AG10803 (cell line): ENCODE measurements around the gene MUC5B.
"Not testable (repeated sequence)": the region's sequence is repeated elsewhere in the genome, so short reads cannot be mapped to it uniquely, and the experiment has no call there.

Source experiments
- DNase-seq: peaks from one replicate; pipeline ENCODE4 v3.0.0; 2010; ENCODE audit warnings: low read depth
- H3K4me3 ChIP-seq: 2 replicates; pipeline ENCODE4 v1.5.1; 2011; ENCODE audit warnings: mild to moderate bottlenecking, low read length, control low read depth
- CTCF ChIP-seq: conservative IDR thresholded peaks from 2 replicates; pipeline ENCODE4 v1.5.1; 2011; ENCODE audit warnings: mild to moderate bottlenecking, low read length, control low read depth, inconsistent platforms

The MUC5B gene

GRCh38 chr11:1181853-1182535 is 40.9 kb upstream of the MUC5B start:
- DNase-seq: no peak
- no peak for TF ChIP-seq CTCF
- H3K4me3 ChIP-seq: no peak overlapping the region

GRCh38 chr11:1184139-1184538 is 38.7 kb upstream of the MUC5B start:
- not testable (repeated sequence) for H3K4me3 ChIP-seq, DNase-seq

GRCh38 chr11:1188451-1189130 is 34.3 kb upstream of the MUC5B start:
- not testable (repeated sequence) for DNase-seq, H3K4me3 ChIP-seq

- DNase-seq, H3K4me3 ChIP-seq: not testable (repeated sequence)
These were observed 33.0 kb upstream of the MUC5B start for GRCh38 chr11:1189816-1190215.

- not testable (repeated sequence) for H3K4me3 ChIP-seq, DNase-seq
These were observed 30.9 kb upstream of the MUC5B start for GRCh38 chr11:1191786-1192470.

GRCh38 chr11:1192741-1193325 is 30.0 kb upstream of the MUC5B start:
- TF ChIP-seq CTCF: no peak
- no peak for DNase-seq

GRCh38 chr11:1193326-1194230 is 29.3 kb upstream of the MUC5B start:
- TF ChIP-seq CTCF: no peak
- no peak for DNase-seq
- no peak overlapping the region for H3K4me3 ChIP-seq

More at GRCh38 chr11:1192741-1193325, 30.0 kb upstream of the MUC5B start:
- no peak overlapping the region for H3K4me3 ChIP-seq

GRCh38 chr11:1194231-1194976 is 28.5 kb upstream of the MUC5B start:
- no peak for DNase-seq
- no peak overlapping the region for H3K4me3 ChIP-seq

More at GRCh38 chr11:1194231-1194976, 28.5 kb upstream of the MUC5B start:
- no peak for TF ChIP-seq CTCF
